GM21381 (cell line): ENCODE data around the gene FAM53C.
"Not testable (repeated sequence)": the region's sequence is repeated elsewhere in the genome, so short reads cannot be mapped to it uniquely, and the experiment has no call there.

Source experiments
- ATAC-seq: cut with Tn5 transposase; IDR thresholded peaks from one replicate; pipeline ENCODE4 v1.9.1; 2021; ENCODE audit warnings: mild to moderate bottlenecking, moderate library complexity; ENCODE audit not compliant: unreplicated experiment

Gene FAM53C

DNA sequence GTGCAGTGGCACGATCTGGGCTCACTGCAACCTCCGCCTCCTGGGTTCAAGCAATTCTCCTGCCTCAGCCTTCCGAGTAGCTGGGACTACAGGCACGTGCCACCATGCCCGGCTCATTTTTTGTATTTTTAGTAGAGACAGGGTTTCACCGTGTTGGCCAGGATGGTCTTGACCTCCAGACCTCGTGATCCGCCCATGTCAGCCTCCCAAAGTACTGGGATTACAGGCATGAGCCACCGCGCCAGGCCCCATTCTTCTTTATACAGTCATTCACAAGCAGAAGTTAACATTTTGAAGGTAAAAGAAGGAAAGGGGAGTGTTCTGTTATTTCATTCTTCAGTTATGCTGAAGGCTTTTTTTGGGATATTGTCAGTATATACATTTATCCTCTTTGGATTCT is 51.8 kb downstream of the FAM53C start:
- ATAC-seq: not testable (repeated sequence)

- ATAC-seq: no peak
These were observed 53.9 kb downstream of the FAM53C start for GRCh38 chr5:138391859-138392386.
